OCI-LY7 (cell line): Measurements from ENCODE around the gene SLC25A25. TPM values are rescaled to one million over a fixed set of nuclear protein-coding genes. Genes with fewer than 3 reads are reported as not detected.

ENCODE experiments used
- BruUV-seq: library from RNA; stranded (reverse); fragments of 400-500 nt; replicated peaks from 2 replicates; lab custom pipeline; 2021; lab: Mats Ljungman, UMichigan
- CTCF ChIA-PET: fragments of 300-600 bp; sonication (Branson Sonifier 250); formaldehyde crosslinking; loops from one replicate; lab custom pipeline; 2022; ENCODE audit warnings: antibody characterized with exemption; ENCODE audit not compliant: unreplicated experiment; lab: Charles Lee
- POLR2A ChIA-PET: fragments of 300-600 bp; sonication (Branson Sonifier 250); formaldehyde crosslinking; loops from one replicate; lab custom pipeline; 2022; ENCODE audit warnings: antibody characterized with exemption; lab: Charles Lee
- DNase-seq: peaks from one replicate; pipeline ENCODE4 v3.0.0-alpha.2; 2015; ENCODE audit warnings: low spot score
- H2AFZ ChIP-seq: fragments of 200-600 bp; sonication (generic), shearing (Covaris generic); 2 replicates; pipeline ENCODE4 v1.6.1; 2014; ENCODE audit warnings: mild to moderate bottlenecking, antibody characterized with exemption, low read length, moderate library complexity
- H3K27ac ChIP-seq: fragments of 200-600 bp; sonication (generic); 2 replicates; pipeline ENCODE4 v1.5.1; 2014; ENCODE audit warnings: mixed run types, low read depth, mild to moderate bottlenecking, moderate library complexity, low read length, inconsistent platforms; ENCODE audit not compliant: poor library complexity, severe bottlenecking
- H3K36me3 ChIP-seq: fragments of 200-600 bp; sonication (generic); 2 replicates; pipeline ENCODE4 v1.6.1; 2014; ENCODE audit warnings: mild to moderate bottlenecking, antibody characterized with exemption, low read length, moderate library complexity, mixed read lengths; ENCODE audit not compliant: insufficient read depth
- H3K4me1 ChIP-seq: fragments of 200-600 bp; sonication (generic); 2 replicates; pipeline ENCODE4 v1.5.1; 2014; ENCODE audit warnings: mild to moderate bottlenecking, low read length; ENCODE audit not compliant: insufficient read depth, poor library complexity, severe bottlenecking
- H3K4me2 ChIP-seq: fragments of 200-600 bp; sonication (generic); 2 replicates; pipeline ENCODE4 v1.6.1; 2014; ENCODE audit warnings: mild to moderate bottlenecking, low read length
- H3K4me3 ChIP-seq: fragments of 200-600 bp; sonication (generic); 2 replicates; pipeline ENCODE4 v1.5.1; 2014; ENCODE audit warnings: mild to moderate bottlenecking, low read depth, low read length; ENCODE audit not compliant: poor library complexity, severe bottlenecking
- H3K79me2 ChIP-seq: fragments of 200-600 bp; sonication (generic); 2 replicates; pipeline ENCODE4 v1.6.1; 2016; ENCODE audit warnings: low read depth, mild to moderate bottlenecking, low read length, moderate library complexity, mixed read lengths; ENCODE audit not compliant: insufficient read depth
- H3K9me2 ChIP-seq: fragments of 200-600 bp; sonication (generic); 2 replicates; pipeline ENCODE4 v1.6.1; 2016; ENCODE audit warnings: mild to moderate bottlenecking, low read length, mixed read lengths; ENCODE audit not compliant: insufficient read depth
- H3K9me3 ChIP-seq: fragments of 200-600 bp; sonication (generic); 2 replicates; pipeline ENCODE4 v1.6.1; 2014; ENCODE audit warnings: mild to moderate bottlenecking, mixed run types, low read length, mixed read lengths
- H4K20me1 ChIP-seq: fragments of 200-600 bp; sonication (generic); 2 replicates; pipeline ENCODE4 v1.6.1; 2014; ENCODE audit warnings: mild to moderate bottlenecking, antibody characterized with exemption, low read length, moderate library complexity, mixed read lengths; ENCODE audit not compliant: insufficient read depth
- EZH2phosphoT487 ChIP-seq: fragments of 200-600 bp; sonication (generic); IDR thresholded peaks from 2 replicates; pipeline ENCODE4 v1.6.1; 2018; ENCODE audit warnings: low read depth, borderline replicate concordance, mild to moderate bottlenecking, mixed run types, antibody characterized with exemption, low read length, moderate library complexity, mixed read lengths
- intact Hi-C: fragments of 100-400 bp; cut with micrococcal nuclease; formaldehyde crosslinking; loops from one replicate; pipeline ENCODE4 v1.10.0; 2022; ENCODE audit not compliant: unreplicated experiment
- total RNA-seq, 2 experiments: library from RNA; depleted of rRNA in 1 of 2; stranded (reverse); fragments of >200 nt in 1 of 2; shearing (Covaris generic) in 1 of 2; gene quantifications; 2 replicates each; pipeline ENCODE4 v1.2.3, GENCODE V29; 2014 to 2022
- TF ChIP-seq, protein P1 (sequence below): fragments of 200-600 bp; sonication (generic); conservative IDR thresholded peaks from 2 replicates; pipeline ENCODE4 v1.5.1; 2014; ENCODE audit warnings: mild to moderate bottlenecking, antibody characterized with exemption, low read length, moderate library complexity, mixed read lengths

Gene SLC25A25
- total RNA-seq, 2 experiments from 2014 or later, result 17.6 to 21.4 TPM

GRCh38 chr9:128062846-128063831, 4.9 kb upstream of the SLC25A25 start:
- H3K9me3 ChIP-seq, result no peaks in the 10 kb centered on the region
- H3K27ac ChIP-seq, result no peak overlapping the region
- CTCF ChIA-PET, result no interaction called here
- H3K4me3 ChIP-seq, result no peak overlapping the region
- intact Hi-C loops, result no loop called here
- H4K20me1 ChIP-seq, result no peaks in the 10 kb centered on the region
- no peak overlapping the region for H2AFZ ChIP-seq
- TF ChIP-seq, protein P1, sequence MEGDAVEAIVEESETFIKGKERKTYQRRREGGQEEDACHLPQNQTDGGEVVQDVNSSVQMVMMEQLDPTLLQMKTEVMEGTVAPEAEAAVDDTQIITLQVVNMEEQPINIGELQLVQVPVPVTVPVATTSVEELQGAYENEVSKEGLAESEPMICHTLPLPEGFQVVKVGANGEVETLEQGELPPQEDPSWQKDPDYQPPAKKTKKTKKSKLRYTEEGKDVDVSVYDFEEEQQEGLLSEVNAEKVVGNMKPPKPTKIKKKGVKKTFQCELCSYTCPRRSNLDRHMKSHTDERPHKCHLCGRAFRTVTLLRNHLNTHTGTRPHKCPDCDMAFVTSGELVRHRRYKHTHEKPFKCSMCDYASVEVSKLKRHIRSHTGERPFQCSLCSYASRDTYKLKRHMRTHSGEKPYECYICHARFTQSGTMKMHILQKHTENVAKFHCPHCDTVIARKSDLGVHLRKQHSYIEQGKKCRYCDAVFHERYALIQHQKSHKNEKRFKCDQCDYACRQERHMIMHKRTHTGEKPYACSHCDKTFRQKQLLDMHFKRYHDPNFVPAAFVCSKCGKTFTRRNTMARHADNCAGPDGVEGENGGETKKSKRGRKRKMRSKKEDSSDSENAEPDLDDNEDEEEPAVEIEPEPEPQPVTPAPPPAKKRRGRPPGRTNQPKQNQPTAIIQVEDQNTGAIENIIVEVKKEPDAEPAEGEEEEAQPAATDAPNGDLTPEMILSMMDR, result no peak
- TF ChIP-seq EZH2phosphoT487, result no peak
- H3K9me2 ChIP-seq, result no peaks in the 10 kb centered on the region
- POLR2A ChIA-PET, result no interaction called here
- no peak overlapping the region for H3K4me2 ChIP-seq
- peaks cover 12% of the 10 kb centered on the region; the same call in 1 of the 2 replicates for H3K79me2 ChIP-seq
- peaks cover 27% of the 10 kb centered on the region for H3K4me1 ChIP-seq
- no peak for DNase-seq
- peaks cover 10% of the 10 kb centered on the region for H3K36me3 ChIP-seq
- no TSS peak for BruUV-seq

- CTCF ChIA-PET, result no interaction called here
- TF ChIP-seq, protein P1, result no peak
- no peak for TF ChIP-seq EZH2phosphoT487
- Histone ChIP-seq H3K79me2 (peaks cover 38% of the 10 kb centered on the region), H3K4me2 (peak overlapping the region; percentile 85), H3K4me1 (peaks cover 34% of the 10 kb centered on the region), H3K27ac (no peak overlapping the region), H2AFZ (no peak overlapping the region), H3K9me3 (no peaks in the 10 kb centered on the region), H4K20me1 (no peaks in the 10 kb centered on the region), H3K4me3 (peak overlapping the region; percentile 73), H3K9me2 (no peaks in the 10 kb centered on the region), H3K36me3 (peaks cover 10% of the 10 kb centered on the region)
- no peak for DNase-seq
- no TSS peak for BruUV-seq
- intact Hi-C loops, result loop anchor here (5.0 kb wide), 1 partner anchor 289 kb away; the partner anchor contains the start of gene SH2D3C
- POLR2A ChIA-PET, result interaction anchor here (0.6 to 0.7 kb wide), 2 partner anchors 7 to 334 kb away, joined by 4 to 8 read pairs; no protein-coding TSS in a partner anchor
Measured at GRCh38 chr9:128065907-128066712, 1.9 kb upstream of the SLC25A25 start.
